Right renal pelvis (tissue), 4 donors: ENCODE results near the gene GSX1. TPM values are rescaled to one million over a fixed set of nuclear protein-coding genes. Genes with fewer than 3 reads are reported as not detected.

Source experiments
- DNase-seq, 4 donors: peaks; one replicate each; pipeline ENCODE4 v3.0.0-alpha.2; 2013; ENCODE audit warnings: low read depth in 4 of 4, low spot score in 3 of 4, missing footprints in 1 of 4
- polyA plus RNA-seq, 4 donors: library from polyadenylated mRNA; unstranded; fragments of 120-200 nt; gene quantifications; one replicate each; pipeline ENCODE4 v1.2.1, GENCODE V29; 2013; ENCODE audit not compliant: insufficient read length in 4 of 4

The GSX1 gene
- polyA plus RNA-seq, 4 donors: not detected

- DNase-seq: peak; percentile 63 to 82 (median 70)
Measured at GRCh38 chr13:27826379-27827353, 34.4 kb downstream of the GSX1 start.

GRCh38 chr13:27827646-27828045 is 35.4 kb downstream of the GSX1 start:
- DNase-seq: no peak

GRCh38 chr13:27830010-27830409 is 37.7 kb downstream of the GSX1 start:
- peak in 3 of 4 donors; percentile 26 to 39 (median 37) for DNase-seq

GRCh38 chr13:27833206-27833605 is 40.9 kb downstream of the GSX1 start:
- no peak for DNase-seq

- no peak for DNase-seq
Measured at GRCh38 chr13:27834095-27834494, 41.8 kb downstream of the GSX1 start.

- no peak for DNase-seq
Measured at GRCh38 chr13:27835799-27836198, 43.5 kb downstream of the GSX1 start.

GRCh38 chr13:27839809-27840467 is 47.7 kb downstream of the GSX1 start:
- no peak for DNase-seq

GRCh38 chr13:27842571-27842970 is 50.3 kb downstream of the GSX1 start:
- DNase-seq: no peak

Other genes starting within 250 kb of the GSX1 start
- 10 to 100 TPM; 12.7 to 15.4 (median 14.1) TPM for gene LNX2, start 172.0 kb upstream of the GSX1 start, polyA plus RNA-seq
- gene POLR1D, start 170.6 kb upstream of the GSX1 start, polyA plus RNA-seq: 100 to 1,000 TPM; 120 to 144 (median 134) TPM
- gene PDX1, start 127.5 kb downstream of the GSX1 start, polyA plus RNA-seq: not detected
- gene CDX2, start 176.8 kb downstream of the GSX1 start, polyA plus RNA-seq: not detected
- gene URAD, start 196.2 kb downstream of the GSX1 start, polyA plus RNA-seq: not detected